Measurements from ENCODE around the gene FOS. TPM values are rescaled to one million over a fixed set of nuclear protein-coding genes. Genes with fewer than 3 reads are reported as not detected.
"Not testable (repeated sequence)": the region's sequence is repeated elsewhere in the genome, so short reads cannot be mapped to it uniquely, and the experiment has no call there.

Gene FOS
- total RNA-seq, 1 donor from 2014 or later = 598 TPM

DNA sequence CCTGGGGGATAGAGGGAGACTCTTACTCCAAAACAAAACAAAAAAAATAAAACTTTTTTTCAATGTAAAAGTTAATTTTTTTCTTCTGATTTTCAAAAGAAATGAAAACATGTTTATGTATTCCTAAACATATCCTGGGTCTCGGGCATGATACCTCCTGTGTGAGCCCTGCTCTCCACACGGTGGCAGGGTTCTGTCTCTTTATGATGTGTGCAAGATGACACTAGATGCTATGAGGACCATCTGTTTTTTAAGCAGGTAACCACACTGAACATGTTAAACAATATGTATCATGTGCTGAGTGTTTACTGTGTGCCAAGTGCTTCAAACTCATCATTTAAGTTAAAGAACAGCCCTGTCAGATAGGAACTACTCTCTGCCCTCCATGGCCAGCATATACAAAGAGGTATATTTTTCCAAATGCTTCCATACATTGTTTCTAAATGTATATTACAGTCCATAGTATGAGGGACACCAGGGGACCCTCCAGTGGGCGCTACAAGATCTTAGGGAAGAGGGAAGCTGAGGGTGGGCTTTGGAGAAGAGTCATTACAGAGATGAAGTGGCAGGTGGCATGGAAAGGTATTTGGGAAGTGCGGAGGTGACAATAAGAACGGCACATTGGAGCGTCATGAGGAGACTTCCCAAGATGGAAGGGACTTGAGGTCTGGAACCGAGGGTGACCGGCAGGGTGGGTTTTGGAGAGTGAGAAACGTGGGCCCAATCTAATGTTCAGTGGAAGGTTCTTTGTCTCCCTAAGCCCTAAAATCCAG lies 28.5 kb downstream of the FOS start:
- TF ChIP-seq, protein P1, sequence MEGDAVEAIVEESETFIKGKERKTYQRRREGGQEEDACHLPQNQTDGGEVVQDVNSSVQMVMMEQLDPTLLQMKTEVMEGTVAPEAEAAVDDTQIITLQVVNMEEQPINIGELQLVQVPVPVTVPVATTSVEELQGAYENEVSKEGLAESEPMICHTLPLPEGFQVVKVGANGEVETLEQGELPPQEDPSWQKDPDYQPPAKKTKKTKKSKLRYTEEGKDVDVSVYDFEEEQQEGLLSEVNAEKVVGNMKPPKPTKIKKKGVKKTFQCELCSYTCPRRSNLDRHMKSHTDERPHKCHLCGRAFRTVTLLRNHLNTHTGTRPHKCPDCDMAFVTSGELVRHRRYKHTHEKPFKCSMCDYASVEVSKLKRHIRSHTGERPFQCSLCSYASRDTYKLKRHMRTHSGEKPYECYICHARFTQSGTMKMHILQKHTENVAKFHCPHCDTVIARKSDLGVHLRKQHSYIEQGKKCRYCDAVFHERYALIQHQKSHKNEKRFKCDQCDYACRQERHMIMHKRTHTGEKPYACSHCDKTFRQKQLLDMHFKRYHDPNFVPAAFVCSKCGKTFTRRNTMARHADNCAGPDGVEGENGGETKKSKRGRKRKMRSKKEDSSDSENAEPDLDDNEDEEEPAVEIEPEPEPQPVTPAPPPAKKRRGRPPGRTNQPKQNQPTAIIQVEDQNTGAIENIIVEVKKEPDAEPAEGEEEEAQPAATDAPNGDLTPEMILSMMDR (IDR thresholded peaks at IDR 0.05) = peak; percentile 52
- H3K9me3 Mint-ChIP-seq (ENCODE audit: unreplicated experiment) = no peaks in the 10 kb centered on the region
- H3K27ac Mint-ChIP-seq (ENCODE audit: unreplicated experiment) = no peak overlapping the region
- H3K4me1 Mint-ChIP-seq (ENCODE audit: unreplicated experiment) = peaks cover 16% of the 10 kb centered on the region
- no peaks in the 10 kb centered on the region for H3K36me3 Mint-ChIP-seq (ENCODE audit: unreplicated experiment)
- peaks cover 2% of the 10 kb centered on the region for H3K27me3 Mint-ChIP-seq (ENCODE audit: unreplicated experiment)
- no peak overlapping the region for H3K4me3 Mint-ChIP-seq (ENCODE audit: unreplicated experiment)
- no peak for DNase-seq (ENCODE audit: extremely low spot score, unreplicated experiment)

DNA sequence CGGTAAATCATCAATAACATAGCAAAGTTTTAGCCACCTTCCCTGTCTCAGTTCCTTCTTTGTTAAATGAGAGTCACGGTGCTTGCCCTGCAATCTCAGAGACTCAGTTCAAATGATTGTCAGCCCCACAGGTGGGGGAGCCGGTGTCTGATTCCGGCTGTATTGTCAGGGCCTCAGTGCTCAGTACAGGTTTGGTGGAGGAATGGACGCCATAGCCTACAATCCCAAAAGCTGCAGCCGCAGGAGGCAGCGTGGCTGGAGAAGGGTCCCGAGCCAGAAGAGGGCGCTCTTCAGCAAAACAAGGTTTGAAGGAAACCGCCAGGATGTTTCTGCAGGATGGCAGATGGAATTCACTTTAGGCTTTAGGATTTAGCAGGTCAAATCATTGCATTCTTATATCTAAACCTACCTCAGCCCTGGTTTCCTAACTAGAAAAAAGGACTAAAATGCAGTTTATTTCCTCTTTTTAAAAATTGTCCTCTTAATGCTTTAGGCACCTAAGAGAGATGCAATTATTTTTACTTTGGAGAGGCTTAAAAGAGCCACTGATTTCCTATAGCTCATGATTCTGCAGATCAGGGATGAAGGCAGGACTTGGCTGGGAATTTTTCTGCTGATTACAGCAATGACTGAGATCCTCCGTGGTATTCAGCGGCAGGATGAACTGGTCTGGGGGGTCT lies 29.2 kb downstream of the FOS start:
- Mint-ChIP-seq H3K4me3 (ENCODE audit: unreplicated experiment) (no peak overlapping the region), H3K36me3 (ENCODE audit: unreplicated experiment) (no peaks in the 10 kb centered on the region), H3K9me3 (ENCODE audit: unreplicated experiment) (no peaks in the 10 kb centered on the region), H3K27me3 (ENCODE audit: unreplicated experiment) (peaks cover 2% of the 10 kb centered on the region), H3K4me1 (ENCODE audit: unreplicated experiment) (peaks cover 16% of the 10 kb centered on the region), H3K27ac (ENCODE audit: unreplicated experiment) (no peak overlapping the region)
- TF ChIP-seq, protein P1 (IDR thresholded peaks at IDR 0.05) = peak; percentile 93
- peak; percentile 94 for DNase-seq (ENCODE audit: extremely low spot score, unreplicated experiment)

DNA sequence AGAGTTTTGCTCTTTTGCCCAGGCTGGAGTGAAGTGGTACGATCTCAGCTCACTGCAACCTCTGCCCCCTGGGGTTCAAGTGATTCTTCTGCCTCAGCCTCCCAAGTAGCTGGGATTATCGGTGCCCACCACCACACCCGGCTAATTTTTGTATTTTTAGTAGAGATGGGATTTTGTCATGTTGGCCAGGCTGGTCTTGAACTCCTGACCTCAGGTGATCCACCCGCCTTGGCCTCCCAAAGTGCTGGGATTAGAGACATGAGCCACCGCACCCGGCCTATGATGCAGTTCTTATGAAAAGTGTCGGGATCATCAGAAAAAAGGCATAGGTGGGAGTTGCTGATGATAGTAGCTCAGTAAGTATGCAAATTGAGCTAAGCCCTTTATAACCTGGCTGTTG lies 30.4 kb downstream of the FOS start:
- H3K27me3 Mint-ChIP-seq (ENCODE audit: unreplicated experiment); DNase-seq (ENCODE audit: extremely low spot score, unreplicated experiment): not testable (repeated sequence)

DNA sequence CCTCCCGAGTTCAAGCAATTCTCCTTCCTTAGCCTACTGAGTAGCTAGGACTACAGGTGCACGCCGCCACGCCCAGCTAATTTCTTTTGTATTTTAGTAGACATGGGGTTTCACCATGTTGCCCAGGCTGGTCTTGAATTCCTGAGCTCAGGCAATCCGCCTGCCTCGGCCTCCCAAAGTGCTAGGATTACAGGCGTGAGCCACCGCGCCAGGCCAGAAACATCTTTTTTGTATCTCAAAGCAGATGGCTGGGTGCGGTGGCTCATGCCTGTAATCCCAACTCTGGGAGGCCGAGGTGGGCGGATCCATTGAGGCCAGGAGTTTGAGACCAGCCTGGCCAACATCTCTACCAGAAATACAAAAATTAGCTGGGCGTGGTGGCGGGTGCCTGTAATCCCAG lies 30.9 kb downstream of the FOS start:
- not testable (repeated sequence) for DNase-seq (ENCODE audit: extremely low spot score, unreplicated experiment); H3K4me3 Mint-ChIP-seq (ENCODE audit: unreplicated experiment); H3K9me3 Mint-ChIP-seq (ENCODE audit: unreplicated experiment); H3K36me3 Mint-ChIP-seq (ENCODE audit: unreplicated experiment)
- H3K4me1 Mint-ChIP-seq (ENCODE audit: unreplicated experiment) = peaks cover 12% of the 10 kb centered on the region
- H3K27ac Mint-ChIP-seq (ENCODE audit: unreplicated experiment) = peak overlapping the region; percentile 93
- peaks cover 13% of the 10 kb centered on the region for H3K27me3 Mint-ChIP-seq (ENCODE audit: unreplicated experiment)

More for the DNA sequence above, 30.4 kb downstream of the FOS start:
- not testable (repeated sequence) for H3K4me3 Mint-ChIP-seq (ENCODE audit: unreplicated experiment); H3K36me3 Mint-ChIP-seq (ENCODE audit: unreplicated experiment); H3K9me3 Mint-ChIP-seq (ENCODE audit: unreplicated experiment); H3K27ac Mint-ChIP-seq (ENCODE audit: unreplicated experiment)
- H3K4me1 Mint-ChIP-seq (ENCODE audit: unreplicated experiment) = peaks cover 12% of the 10 kb centered on the region

DNA sequence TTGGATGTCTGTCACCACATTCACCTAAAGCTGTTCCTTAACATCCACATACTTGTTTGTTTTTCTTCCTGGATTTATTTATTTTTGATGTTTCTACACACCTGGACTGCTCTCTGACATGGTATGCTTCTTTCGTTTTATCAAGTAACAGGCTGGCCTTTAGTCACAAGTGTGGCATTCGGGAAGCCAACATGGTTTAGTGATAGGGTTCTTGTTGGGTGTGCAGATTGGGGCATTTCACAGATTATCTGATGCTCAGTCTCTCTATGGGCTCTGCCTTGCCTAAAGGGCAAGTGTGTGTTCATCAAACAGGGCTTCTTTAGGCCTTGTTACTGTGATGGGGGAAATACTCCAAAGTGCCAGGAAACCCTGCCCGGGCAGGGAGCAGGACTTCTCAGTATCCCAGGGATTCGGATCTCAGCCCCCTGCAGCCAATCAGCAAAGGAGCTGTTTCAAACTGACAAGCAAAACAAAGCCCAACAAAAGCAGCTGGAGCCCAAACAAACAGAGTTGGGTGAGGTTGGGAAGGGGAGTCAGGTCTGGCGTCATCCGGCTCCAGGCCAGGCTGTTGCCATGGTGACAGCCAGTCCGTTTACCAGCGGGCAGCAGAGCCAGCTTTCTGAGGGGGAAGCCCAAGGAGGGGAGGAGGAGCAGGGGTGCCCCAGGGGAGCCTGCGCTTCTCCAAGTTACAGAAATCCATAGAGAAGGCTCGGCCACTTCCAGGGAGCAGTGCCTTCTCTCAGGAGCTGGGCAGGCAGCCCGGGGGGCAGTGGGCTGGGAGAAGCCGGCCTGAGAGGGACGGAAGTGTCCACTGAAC lies 31.9 kb downstream of the FOS start:
- Mint-ChIP-seq H3K4me3 (ENCODE audit: unreplicated experiment) (peak overlapping the region; percentile 50), H3K27ac (ENCODE audit: unreplicated experiment) (peak overlapping the region; percentile 93), H3K36me3 (ENCODE audit: unreplicated experiment) (no peaks in the 10 kb centered on the region), H3K9me3 (ENCODE audit: unreplicated experiment) (no peaks in the 10 kb centered on the region), H3K4me1 (ENCODE audit: unreplicated experiment) (peaks cover 15% of the 10 kb centered on the region), H3K27me3 (ENCODE audit: unreplicated experiment) (peaks cover 18% of the 10 kb centered on the region)
- TF ChIP-seq, protein P1 (IDR thresholded peaks at IDR 0.05) = no peak
- peak; percentile 97 for DNase-seq (ENCODE audit: extremely low spot score, unreplicated experiment)
